Measurements from ENCODE around the gene LIMCH1. TPM values are rescaled to one million over a fixed set of nuclear protein-coding genes. Genes with fewer than 3 reads are reported as not detected.

LIMCH1 gene
- total and polyA plus RNA-seq, 3 donors from 2014 or later: 14.0 to 20.9 (median 18.6) TPM

DNA sequence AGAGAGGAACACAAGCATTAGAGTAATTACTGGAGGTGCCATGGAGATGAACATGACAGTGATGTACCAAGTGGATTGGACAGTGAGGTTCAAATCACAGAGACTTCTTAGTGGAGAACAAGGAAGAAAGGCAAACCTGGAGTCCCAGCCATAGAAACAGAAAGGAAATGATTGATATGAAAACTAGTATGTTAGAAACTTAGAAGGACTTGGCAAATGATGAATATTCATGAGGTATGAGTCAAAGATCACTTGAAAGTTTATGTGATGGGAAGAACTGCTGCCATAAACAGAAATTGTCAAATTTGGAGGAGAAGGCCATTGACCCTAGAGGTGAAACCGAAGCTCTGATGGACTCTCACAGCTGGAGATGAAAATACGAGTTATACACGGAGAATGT is 122.4 kb downstream of the LIMCH1 start:
- no peaks in the 10 kb centered on the region for H3K9me3 ChIP-seq
- intact Hi-C loops (cut with DNase I; ENCODE audit: low total_unique reads): no loop called here
- no peak overlapping the region for H3K27ac ChIP-seq
- no peaks in the 10 kb centered on the region for H3K27me3 ChIP-seq
- no peaks in the 10 kb centered on the region for H3K4me1 ChIP-seq
- 82 to 92% methylated on average over 3 of the region's 3 CpGs for WGBS, 2 donors
- H3K4me3 ChIP-seq: no peak overlapping the region
- H3K36me3 ChIP-seq (ENCODE audit: low read depth, missing control alignments): no peaks in the 10 kb centered on the region
- DNase-seq: no peak
- TF ChIP-seq, protein P1, sequence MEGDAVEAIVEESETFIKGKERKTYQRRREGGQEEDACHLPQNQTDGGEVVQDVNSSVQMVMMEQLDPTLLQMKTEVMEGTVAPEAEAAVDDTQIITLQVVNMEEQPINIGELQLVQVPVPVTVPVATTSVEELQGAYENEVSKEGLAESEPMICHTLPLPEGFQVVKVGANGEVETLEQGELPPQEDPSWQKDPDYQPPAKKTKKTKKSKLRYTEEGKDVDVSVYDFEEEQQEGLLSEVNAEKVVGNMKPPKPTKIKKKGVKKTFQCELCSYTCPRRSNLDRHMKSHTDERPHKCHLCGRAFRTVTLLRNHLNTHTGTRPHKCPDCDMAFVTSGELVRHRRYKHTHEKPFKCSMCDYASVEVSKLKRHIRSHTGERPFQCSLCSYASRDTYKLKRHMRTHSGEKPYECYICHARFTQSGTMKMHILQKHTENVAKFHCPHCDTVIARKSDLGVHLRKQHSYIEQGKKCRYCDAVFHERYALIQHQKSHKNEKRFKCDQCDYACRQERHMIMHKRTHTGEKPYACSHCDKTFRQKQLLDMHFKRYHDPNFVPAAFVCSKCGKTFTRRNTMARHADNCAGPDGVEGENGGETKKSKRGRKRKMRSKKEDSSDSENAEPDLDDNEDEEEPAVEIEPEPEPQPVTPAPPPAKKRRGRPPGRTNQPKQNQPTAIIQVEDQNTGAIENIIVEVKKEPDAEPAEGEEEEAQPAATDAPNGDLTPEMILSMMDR (IDR thresholded peaks at IDR 0.05): no peak

DNA sequence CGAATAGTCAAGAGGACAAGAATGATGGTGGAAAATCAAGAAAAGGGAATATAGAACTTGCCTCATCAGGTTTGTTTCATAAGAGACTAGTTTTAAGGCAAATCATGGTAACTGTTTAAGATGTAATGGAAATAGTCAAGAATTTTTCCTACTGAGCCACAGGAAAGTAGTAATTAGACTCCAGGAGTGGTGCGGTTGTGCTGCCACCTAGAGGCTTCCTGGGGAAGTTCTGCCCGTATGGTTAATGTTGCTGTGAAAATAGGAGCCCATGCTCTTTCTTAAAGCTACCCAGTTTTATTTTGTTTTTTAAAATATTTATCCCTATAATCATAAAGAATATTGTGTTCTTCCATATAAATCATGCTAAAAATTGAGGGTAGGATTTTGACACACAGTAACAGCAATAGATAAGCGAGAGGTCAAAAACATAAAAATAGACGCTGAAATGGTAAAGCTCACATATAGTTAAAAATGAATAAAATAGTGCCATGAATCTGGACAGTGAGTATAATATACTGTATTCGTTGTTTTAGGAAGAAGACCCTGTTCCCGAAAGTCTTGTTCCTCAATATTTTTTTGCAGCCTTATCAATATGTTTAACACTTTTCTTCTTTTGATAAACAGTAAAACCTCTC is 123.6 kb downstream of the LIMCH1 start:
- Histone ChIP-seq H3K4me1 (no peaks in the 10 kb centered on the region), H3K9me3 (no peaks in the 10 kb centered on the region), H3K27ac (no peak overlapping the region), H3K4me3 (no peak overlapping the region), H3K36me3 (ENCODE audit: low read depth, missing control alignments) (no peaks in the 10 kb centered on the region), H3K27me3 (no peaks in the 10 kb centered on the region)
- DNase-seq: peak; percentile 79
- TF ChIP-seq POLR2A (IDR thresholded peaks at IDR 0.05): no peak
- TF ChIP-seq, protein P1 (IDR thresholded peaks at IDR 0.05): peak; percentile 60 to 96 (median 69)
- WGBS, 2 donors: 42 to 45% methylated on average over 7 of the region's 7 CpGs
- intact Hi-C loops (cut with DNase I; ENCODE audit: low total_unique reads): no loop called here

DNA sequence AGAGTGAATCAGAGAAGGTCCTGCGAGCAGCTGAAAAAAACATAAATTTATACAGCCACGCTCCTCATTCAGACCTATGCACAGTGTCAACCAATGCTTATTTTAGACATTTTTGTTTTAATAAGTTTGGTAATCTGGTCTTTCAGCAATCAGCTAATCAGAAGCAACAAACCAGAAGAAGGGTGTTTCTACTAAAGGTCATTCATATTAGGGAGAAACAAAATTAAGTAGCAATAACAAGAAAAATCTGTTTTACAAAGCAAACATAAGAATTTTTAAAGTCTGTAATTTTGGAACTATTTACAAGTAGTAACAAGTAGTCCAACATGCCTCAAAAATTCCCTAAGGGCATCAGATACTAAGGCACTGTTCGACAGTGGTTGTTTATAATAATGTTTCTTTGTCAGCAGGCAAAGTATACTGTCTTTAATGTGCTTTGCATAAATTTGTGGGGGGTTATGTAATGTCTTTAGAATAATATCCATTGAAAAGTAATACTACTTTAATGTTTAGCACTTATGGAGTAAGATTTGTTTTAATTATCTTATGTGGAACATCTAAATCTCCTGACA is 127.8 kb downstream of the LIMCH1 start:
- H3K27ac ChIP-seq: no peak overlapping the region
- 84% methylated on average over 3 of the region's 3 CpGs for WGBS, 2 donors
- intact Hi-C loops (cut with DNase I; ENCODE audit: low total_unique reads): no loop called here
- no peak overlapping the region for H3K4me3 ChIP-seq
- no peaks in the 10 kb centered on the region for H3K36me3 ChIP-seq (ENCODE audit: low read depth, missing control alignments)
- H3K27me3 ChIP-seq: no peaks in the 10 kb centered on the region
- TF ChIP-seq POLR2A (IDR thresholded peaks at IDR 0.05): no peak
- TF ChIP-seq, protein P1 (IDR thresholded peaks at IDR 0.05): no peak
- no peaks in the 10 kb centered on the region for H3K9me3 ChIP-seq
- DNase-seq: no peak
- no peaks in the 10 kb centered on the region for H3K4me1 ChIP-seq

DNA sequence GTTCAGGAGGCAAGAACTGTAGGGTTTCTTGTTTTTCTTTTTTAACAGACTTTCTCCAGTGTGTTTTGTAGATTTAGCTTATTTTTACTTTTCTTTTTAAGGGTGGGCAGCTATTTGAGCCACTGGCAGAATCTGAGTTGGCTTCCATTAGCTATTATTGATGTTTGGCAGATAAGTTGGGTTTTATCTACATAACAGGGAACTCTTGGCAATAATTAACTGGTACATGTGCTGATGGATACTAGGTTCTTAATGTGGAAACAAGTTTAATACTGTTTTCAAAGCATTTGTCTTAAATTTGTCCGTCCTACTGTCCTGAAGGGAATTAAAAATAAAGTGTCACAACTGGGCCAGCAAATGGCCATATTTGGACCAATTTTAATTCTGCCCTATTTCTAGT is 130.1 kb downstream of the LIMCH1 start:
- no peak overlapping the region for H3K27ac ChIP-seq

More for the DNA sequence above, 130.1 kb downstream of the LIMCH1 start:
- no peak for TF ChIP-seq POLR2A (IDR thresholded peaks at IDR 0.05)
- TF ChIP-seq, protein P1 (IDR thresholded peaks at IDR 0.05): no peak
- DNase-seq: no peak
- Histone ChIP-seq H3K27me3 (no peaks in the 10 kb centered on the region), H3K4me3 (no peak overlapping the region), H3K36me3 (ENCODE audit: low read depth, missing control alignments) (no peaks in the 10 kb centered on the region), H3K4me1 (no peaks in the 10 kb centered on the region), H3K9me3 (no peaks in the 10 kb centered on the region)
- 89 to 96% methylated on average over 1 of the region's 1 CpG for WGBS, 2 donors
- intact Hi-C loops (cut with DNase I; ENCODE audit: low total_unique reads): no loop called here

Measured in testis (tissue), 3 donors.